Retinal pigment epithelial cell (primary cell): ENCODE measurements around the gene MFN2.

Experiments used
- DNase-seq: peaks from one replicate; pipeline ENCODE4 v3.0.0-alpha.2; 2010; ENCODE audit warnings: low read depth
- H3K4me3 ChIP-seq: 2 replicates; pipeline ENCODE4 v1.5.1; 2011; ENCODE audit warnings: mild to moderate bottlenecking, low read length, control low read depth, moderate library complexity
- TF ChIP-seq, protein P1 (sequence below): conservative IDR thresholded peaks from 2 replicates; pipeline ENCODE4 v1.5.1; 2011; ENCODE audit warnings: low read depth, low read length, control low read depth, inconsistent platforms

MFN2 gene

GRCh38 chr1:11999236-11999635 lies 19.0 kb downstream of the MFN2 start:
- TF ChIP-seq, protein P1, sequence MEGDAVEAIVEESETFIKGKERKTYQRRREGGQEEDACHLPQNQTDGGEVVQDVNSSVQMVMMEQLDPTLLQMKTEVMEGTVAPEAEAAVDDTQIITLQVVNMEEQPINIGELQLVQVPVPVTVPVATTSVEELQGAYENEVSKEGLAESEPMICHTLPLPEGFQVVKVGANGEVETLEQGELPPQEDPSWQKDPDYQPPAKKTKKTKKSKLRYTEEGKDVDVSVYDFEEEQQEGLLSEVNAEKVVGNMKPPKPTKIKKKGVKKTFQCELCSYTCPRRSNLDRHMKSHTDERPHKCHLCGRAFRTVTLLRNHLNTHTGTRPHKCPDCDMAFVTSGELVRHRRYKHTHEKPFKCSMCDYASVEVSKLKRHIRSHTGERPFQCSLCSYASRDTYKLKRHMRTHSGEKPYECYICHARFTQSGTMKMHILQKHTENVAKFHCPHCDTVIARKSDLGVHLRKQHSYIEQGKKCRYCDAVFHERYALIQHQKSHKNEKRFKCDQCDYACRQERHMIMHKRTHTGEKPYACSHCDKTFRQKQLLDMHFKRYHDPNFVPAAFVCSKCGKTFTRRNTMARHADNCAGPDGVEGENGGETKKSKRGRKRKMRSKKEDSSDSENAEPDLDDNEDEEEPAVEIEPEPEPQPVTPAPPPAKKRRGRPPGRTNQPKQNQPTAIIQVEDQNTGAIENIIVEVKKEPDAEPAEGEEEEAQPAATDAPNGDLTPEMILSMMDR, result no peak
- DNase-seq, result no peak
- H3K4me3 ChIP-seq, result no peak overlapping the region

- no peak overlapping the region for H3K4me3 ChIP-seq
- TF ChIP-seq, protein P1, result peak; percentile 65
Observed at GRCh38 chr1:12001249-12001917, 21.1 kb downstream of the MFN2 start.

GRCh38 chr1:12001996-12002493 lies 21.8 kb downstream of the MFN2 start:
- no peak overlapping the region for H3K4me3 ChIP-seq
- DNase-seq, result no peak
- TF ChIP-seq, protein P1, result no peak

More at GRCh38 chr1:12001249-12001917, 21.1 kb downstream of the MFN2 start:
- DNase-seq, result peak; percentile 4

DNA sequence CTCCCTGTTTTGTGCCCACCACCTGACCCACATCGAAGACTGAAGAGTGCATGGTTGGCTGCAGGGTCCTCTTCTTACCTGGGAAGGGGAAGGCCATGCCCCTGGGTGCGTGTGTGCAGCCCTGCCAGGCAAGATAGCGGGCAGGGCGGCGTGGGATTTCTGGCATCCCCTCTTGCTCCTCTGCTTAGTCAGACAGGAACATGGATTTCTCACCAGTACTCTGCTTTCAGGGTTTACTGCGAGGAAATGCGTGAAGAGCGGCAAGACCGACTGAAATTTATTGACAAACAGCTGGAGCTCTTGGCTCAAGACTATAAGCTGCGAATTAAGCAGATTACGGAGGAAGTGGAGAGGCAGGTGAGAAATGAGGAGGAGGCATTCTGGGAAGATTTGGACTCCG lies 23.5 kb downstream of the MFN2 start:
- H3K4me3 ChIP-seq, result no peak overlapping the region
- DNase-seq, result no peak
- TF ChIP-seq, protein P1, result no peak

DNA sequence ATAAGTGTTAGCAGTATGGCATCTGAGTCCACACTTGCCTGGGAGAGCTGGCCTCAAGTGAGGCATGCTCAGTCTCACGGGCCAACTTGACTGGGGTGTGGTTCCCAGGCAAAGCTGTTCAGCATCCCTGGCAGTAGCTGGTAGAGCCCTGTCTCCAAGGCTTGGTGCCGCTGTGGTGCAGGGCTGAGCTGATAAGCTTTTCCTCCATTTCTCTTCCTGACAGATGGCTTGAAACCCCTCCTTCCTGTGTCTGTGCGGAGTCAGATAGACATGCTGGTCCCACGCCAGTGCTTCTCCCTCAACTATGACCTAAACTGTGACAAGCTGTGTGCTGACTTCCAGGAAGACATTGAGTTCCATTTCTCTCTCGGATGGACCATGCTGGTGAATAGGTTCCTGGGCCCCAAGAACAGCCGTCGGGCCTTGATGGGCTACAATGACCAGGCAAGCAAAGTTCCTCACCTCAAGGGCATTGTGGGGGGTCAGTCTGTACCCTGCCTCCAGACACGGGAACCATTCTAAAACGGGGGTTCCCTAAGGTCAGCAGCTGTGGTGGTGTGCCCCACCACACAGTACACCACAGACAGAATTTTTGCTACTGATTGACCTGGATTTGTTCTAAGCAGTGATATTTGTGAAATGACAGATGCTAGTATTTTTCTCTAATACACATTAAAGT lies 25.4 kb downstream of the MFN2 start:
- TF ChIP-seq, protein P1, result no peak
- no peak overlapping the region for H3K4me3 ChIP-seq
- DNase-seq, result no peak

GRCh38 chr1:12006167-12006921 lies 26.1 kb downstream of the MFN2 start:
- no peak overlapping the region for H3K4me3 ChIP-seq
- no peak for DNase-seq
- TF ChIP-seq, protein P1, result no peak
